ENCODE results near the gene RNU6-9. TPM values are rescaled to one million over a fixed set of nuclear protein-coding genes. Genes with fewer than 3 reads are reported as not detected.

RNU6-9 gene
- polyA plus RNA-seq, 1 experiment: not detected

DNA sequence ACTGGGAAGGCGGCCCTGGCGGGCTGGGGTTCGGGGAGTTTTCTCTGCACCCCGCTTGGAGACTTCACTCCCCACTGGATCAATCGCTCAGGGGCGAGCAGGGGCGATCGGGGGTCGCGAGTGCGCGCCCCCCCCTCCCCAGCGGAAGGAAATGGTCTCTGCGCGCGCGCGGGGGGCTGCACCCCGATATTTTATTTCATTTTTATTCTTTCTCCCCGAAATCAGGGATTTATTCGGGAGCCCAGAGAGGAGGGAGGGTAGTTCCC, 33.0 kb downstream of the RNU6-9 start:
- DNase-seq (ENCODE audit: low read depth, low spot score): no peak
- Histone ChIP-seq H3K27me3 (ENCODE audit: control insufficient read depth, insufficient read depth, low read length) (no peaks in the 10 kb centered on the region), H3K27ac (ENCODE audit: low read depth, low read length) (peak overlapping the region; percentile 65), H3K4me3 (ENCODE audit: low read depth, low read length) (peak overlapping the region; percentile 83), H3K9me3 (ENCODE audit: control insufficient read depth, insufficient read depth, low read length) (no peaks in the 10 kb centered on the region; the same call in 1 of the 2 replicates)
- ChIA-PET CTCF (no interaction called here), POLR2A (no interaction called here)
- TF ChIP-seq, protein P1, sequence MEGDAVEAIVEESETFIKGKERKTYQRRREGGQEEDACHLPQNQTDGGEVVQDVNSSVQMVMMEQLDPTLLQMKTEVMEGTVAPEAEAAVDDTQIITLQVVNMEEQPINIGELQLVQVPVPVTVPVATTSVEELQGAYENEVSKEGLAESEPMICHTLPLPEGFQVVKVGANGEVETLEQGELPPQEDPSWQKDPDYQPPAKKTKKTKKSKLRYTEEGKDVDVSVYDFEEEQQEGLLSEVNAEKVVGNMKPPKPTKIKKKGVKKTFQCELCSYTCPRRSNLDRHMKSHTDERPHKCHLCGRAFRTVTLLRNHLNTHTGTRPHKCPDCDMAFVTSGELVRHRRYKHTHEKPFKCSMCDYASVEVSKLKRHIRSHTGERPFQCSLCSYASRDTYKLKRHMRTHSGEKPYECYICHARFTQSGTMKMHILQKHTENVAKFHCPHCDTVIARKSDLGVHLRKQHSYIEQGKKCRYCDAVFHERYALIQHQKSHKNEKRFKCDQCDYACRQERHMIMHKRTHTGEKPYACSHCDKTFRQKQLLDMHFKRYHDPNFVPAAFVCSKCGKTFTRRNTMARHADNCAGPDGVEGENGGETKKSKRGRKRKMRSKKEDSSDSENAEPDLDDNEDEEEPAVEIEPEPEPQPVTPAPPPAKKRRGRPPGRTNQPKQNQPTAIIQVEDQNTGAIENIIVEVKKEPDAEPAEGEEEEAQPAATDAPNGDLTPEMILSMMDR (IDR thresholded peaks at IDR 0.05; ENCODE audit: low read depth, low read length): no peak

DNA sequence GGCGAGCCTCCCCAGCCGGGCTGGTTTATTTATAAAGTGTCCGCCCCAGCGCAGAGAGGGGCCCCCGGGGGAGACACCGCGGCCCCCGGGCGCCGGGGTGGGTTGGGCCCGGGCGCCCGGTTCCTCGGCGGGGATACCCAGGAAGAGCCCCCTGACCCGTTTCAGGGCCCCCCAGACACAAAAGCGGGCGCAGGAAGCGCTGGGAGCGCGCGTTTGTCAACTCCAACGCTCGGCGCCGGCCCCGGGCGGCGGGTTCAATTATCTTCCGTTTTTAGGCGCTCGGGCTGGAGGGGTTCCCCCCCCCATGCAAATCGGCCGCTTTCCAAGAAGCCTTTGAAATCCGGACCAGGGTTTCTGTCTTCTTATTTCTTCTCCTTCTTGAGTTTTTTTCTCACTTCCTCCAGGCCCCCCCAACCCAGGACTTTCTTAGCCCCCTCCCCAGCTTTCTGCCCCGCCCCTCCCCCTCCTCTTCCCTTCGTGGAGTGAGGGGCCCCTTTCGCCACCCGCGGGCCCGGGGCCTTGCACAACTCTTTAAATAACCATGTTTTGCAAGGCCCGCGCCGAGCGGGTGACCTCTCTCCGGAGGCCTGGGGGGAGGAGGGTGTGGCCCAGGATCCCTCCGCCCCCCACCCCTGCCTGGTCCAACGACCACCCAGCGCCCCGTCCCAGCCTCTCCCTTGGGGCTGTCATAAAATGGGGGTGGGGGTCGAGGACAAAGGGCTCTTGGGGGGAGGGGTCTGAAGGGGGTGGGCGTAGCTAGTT, 33.5 kb downstream of the RNU6-9 start:
- H3K4me3 ChIP-seq (ENCODE audit: low read depth, low read length): peak overlapping the region; percentile 83
- DNase-seq (ENCODE audit: low read depth, low spot score): no peak
- ChIA-PET POLR2A (no interaction called here), CTCF (no interaction called here)
- no peaks in the 10 kb centered on the region for H3K27me3 ChIP-seq (ENCODE audit: control insufficient read depth, insufficient read depth, low read length)
- no peaks in the 10 kb centered on the region; the same call in 1 of the 2 replicates for H3K9me3 ChIP-seq (ENCODE audit: control insufficient read depth, insufficient read depth, low read length)
- peak overlapping the region; percentile 65 for H3K27ac ChIP-seq (ENCODE audit: low read depth, low read length)
- TF ChIP-seq, protein P1 (IDR thresholded peaks at IDR 0.05; ENCODE audit: low read depth, low read length): no peak

DNA sequence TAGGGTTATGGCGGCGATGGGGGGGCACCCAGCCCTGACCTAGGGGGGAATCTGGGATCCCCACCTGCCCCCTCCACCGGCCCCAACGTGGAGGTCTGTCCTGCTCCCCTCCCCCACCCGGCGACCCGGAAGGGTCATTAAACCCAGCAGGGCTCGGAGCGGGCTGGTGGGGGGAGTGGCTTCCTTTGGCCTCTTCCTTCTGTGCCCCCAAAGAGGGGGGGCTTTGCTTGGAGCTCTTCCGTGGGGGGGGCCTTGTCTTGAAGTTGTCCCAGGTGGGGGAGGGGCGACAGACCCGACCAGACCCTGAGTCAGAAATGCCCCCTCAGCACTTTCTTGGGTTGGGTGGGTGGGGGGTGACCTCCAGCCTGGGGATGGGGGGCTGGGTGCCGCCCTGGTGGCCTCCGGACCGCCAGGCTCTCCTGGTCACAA, 34.1 kb downstream of the RNU6-9 start:
- H3K27me3 ChIP-seq (ENCODE audit: control insufficient read depth, insufficient read depth, low read length): no peaks in the 10 kb centered on the region
- ChIA-PET CTCF (interaction anchor here (0.6 kb wide), 1 partner anchor 57 kb away, joined by 3 read pairs; no protein-coding TSS in a partner anchor), POLR2A (no interaction called here)
- DNase-seq (ENCODE audit: low read depth, low spot score): no peak
- H3K27ac ChIP-seq (ENCODE audit: low read depth, low read length): no peak overlapping the region
- H3K4me3 ChIP-seq (ENCODE audit: low read depth, low read length): peak overlapping the region; percentile 83
- H3K9me3 ChIP-seq (ENCODE audit: control insufficient read depth, insufficient read depth, low read length): no peaks in the 10 kb centered on the region; the same call in 1 of the 2 replicates
- TF ChIP-seq, protein P1 (IDR thresholded peaks at IDR 0.05; ENCODE audit: low read depth, low read length): no peak

DNA sequence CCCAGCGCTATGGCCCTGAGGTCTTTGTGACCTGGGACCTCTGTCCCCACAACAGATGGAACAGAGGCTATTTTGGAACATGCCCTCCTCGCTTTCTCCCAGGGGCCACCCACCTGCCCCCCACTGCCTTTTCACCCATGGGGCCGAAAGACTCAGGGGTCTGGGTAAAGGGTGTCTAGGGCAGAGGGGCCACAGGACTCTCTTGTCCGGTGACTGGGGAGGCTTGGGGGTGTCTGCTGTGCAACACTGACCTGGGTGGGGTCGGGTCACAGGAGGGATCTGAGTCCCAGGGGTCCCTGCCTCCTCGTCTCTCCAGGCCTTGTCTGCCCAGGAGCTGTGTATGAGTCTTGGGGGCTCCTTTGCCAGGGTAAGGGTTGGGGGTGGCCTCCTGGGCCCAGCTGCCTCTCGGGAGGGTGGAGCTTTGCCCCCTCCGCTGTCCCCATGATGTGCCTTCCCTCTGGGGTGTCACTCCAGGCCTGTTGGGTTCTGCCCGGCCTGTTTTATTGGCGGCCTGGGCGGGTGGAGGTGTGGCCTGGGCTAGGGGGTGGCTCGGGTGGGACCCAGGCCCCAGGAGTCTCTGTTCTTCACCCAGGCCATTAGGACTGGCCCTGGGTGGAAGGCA, 34.6 kb downstream of the RNU6-9 start:
- no peaks in the 10 kb centered on the region; the same call in 1 of the 2 replicates for H3K9me3 ChIP-seq (ENCODE audit: control insufficient read depth, insufficient read depth, low read length)
- DNase-seq (ENCODE audit: low read depth, low spot score): no peak
- TF ChIP-seq, protein P1 (IDR thresholded peaks at IDR 0.05; ENCODE audit: low read depth, low read length): no peak
- H3K4me3 ChIP-seq (ENCODE audit: low read depth, low read length): peak overlapping the region; percentile 83
- POLR2A ChIA-PET: no interaction called here
- no peak overlapping the region for H3K27ac ChIP-seq (ENCODE audit: low read depth, low read length)
- no peaks in the 10 kb centered on the region for H3K27me3 ChIP-seq (ENCODE audit: control insufficient read depth, insufficient read depth, low read length)
- CTCF ChIA-PET: interaction anchor here (0.6 kb wide), 1 partner anchor 57 kb away, joined by 3 read pairs; no protein-coding TSS in a partner anchor

Data from AG04450 (cell line).